Coronary artery (tissue), 2 donors: ENCODE measurements around the gene FKBP5.

ENCODE experiments used
- DNase-seq: peaks from one replicate; pipeline ENCODE4 v3.0.0-alpha.2; 2017; ENCODE audit warnings: low spot score
- H3K27ac ChIP-seq, 2 donors: fragments of 200-600 bp; sonication (generic); one replicate each; pipeline ENCODE4 v1.5.1; 2016 to 2019
- H3K4me3 ChIP-seq: fragments of 200-600 bp; sonication (generic); 2 replicates; pipeline ENCODE4 v1.5.1; 2016; ENCODE audit warnings: mild to moderate bottlenecking, moderate library complexity
- TF ChIP-seq, protein P1 (sequence below): fragments of 200-600 bp; sonication (generic); IDR thresholded peaks from one replicate; pipeline ENCODE4 v1.5.1; 2019; ENCODE audit warnings: antibody characterized with exemption

The FKBP5 gene

DNA sequence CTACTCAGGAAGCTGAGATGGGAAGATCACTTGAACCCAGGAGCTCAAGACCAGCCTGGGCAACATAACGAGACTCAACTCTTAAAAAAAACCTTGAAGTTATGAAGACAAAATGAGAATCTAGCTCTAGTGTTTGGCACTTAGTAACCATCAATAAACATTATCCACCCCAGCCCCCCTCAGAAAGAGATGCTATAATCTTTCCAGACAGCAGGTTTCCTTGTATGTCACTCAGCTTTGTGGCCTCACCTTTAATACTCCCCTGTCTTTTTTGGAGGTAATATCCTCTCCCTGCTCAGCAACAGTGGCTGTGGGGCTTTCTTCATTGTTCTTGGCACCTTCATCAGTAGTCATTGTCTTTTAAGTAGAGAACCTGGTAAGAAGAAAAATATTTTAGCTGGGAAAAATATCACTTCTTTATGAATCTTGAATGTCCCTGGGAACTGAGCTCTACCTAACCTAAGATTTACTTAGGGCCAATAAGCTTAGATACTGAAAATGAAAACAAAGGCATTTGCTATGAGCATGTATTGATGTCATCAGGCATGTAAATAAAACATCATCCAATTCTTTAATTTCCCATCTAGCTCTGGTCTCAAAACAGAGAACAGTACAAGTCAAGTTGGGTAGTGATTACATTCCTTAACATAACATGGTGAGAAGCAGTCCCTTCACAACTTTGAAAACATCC lies 46.1 kb downstream of the FKBP5 start:
- TF ChIP-seq, protein P1, sequence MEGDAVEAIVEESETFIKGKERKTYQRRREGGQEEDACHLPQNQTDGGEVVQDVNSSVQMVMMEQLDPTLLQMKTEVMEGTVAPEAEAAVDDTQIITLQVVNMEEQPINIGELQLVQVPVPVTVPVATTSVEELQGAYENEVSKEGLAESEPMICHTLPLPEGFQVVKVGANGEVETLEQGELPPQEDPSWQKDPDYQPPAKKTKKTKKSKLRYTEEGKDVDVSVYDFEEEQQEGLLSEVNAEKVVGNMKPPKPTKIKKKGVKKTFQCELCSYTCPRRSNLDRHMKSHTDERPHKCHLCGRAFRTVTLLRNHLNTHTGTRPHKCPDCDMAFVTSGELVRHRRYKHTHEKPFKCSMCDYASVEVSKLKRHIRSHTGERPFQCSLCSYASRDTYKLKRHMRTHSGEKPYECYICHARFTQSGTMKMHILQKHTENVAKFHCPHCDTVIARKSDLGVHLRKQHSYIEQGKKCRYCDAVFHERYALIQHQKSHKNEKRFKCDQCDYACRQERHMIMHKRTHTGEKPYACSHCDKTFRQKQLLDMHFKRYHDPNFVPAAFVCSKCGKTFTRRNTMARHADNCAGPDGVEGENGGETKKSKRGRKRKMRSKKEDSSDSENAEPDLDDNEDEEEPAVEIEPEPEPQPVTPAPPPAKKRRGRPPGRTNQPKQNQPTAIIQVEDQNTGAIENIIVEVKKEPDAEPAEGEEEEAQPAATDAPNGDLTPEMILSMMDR, result no peak
- Histone ChIP-seq H3K4me3 (no peak overlapping the region), H3K27ac (no peak overlapping the region)
- DNase-seq, result no peak

DNA sequence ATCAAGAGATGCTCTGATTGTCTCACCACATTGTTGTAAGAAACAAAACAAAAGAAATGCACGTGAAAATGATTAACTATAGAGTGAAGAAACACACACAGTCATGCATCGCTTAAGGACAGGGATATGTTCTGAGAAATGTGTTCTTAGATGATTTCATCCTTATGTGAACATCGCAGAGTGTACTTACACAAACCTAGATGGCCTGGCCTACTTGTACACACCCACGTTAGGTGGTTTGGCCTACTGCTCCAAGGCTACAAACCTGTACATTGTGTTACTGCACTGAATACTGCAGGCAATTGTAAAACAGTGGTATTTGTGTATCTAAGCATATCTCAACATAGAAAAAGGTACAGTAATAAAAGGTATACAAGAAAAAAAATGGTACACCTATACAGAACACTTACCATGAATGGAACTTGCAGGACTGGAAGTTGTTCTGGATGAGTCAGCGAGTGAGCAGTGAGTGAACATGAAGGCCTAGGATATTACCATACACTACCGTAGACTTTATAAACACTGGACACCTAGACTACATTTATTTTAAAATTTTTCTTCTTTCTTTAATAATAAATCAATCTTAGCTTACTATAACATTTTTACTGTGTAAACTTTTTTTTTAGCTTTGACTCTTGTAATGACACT lies 48.6 kb downstream of the FKBP5 start:
- TF ChIP-seq, protein P1, result no peak
- H3K4me3 ChIP-seq, result no peak overlapping the region
- no peak overlapping the region for H3K27ac ChIP-seq
- DNase-seq, result no peak

DNA sequence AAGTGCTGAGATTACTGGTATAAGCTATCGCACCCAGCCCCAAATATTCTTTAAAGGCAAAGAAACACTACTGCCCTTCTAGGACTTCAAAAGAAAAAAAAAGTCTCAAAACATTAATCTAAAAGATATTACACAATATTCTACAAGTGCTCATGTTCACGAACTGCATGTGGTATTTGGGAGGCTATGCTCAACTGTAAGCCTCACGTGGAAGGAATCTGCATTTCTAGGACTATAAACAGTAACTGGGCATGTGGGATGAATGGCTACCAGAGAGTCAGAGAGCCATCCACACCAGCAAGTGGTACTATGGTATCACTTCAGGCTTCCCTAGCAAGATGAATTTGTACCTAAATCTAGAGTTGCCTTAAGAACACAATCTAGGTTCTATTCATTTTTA lies 50.0 kb downstream of the FKBP5 start:
- DNase-seq, result no peak
- TF ChIP-seq, protein P1, result no peak
- H3K4me3 ChIP-seq, result no peak overlapping the region
- H3K27ac ChIP-seq, result no peak overlapping the region

DNA sequence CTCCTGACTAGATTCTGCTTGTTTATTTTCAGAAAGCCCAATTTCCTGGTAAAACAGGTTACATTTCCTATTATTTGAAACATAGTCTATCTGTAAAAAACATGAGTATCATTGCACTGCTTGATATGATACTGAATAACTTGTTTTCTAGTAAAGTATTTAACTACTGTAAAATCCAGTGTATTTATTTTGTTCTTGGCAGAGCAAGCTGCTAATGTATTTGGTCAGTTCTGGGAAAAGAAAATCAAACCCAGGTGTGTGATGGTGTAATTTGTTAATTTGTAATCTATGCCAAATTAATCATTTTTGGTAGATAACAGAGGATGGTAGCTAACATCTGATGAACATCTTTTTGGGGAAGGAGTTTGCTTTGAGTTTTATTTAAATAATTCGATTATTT lies 50.8 kb downstream of the FKBP5 start:
- no peak overlapping the region for H3K4me3 ChIP-seq
- TF ChIP-seq, protein P1, result no peak
- DNase-seq, result no peak
- H3K27ac ChIP-seq, result no peak overlapping the region

DNA sequence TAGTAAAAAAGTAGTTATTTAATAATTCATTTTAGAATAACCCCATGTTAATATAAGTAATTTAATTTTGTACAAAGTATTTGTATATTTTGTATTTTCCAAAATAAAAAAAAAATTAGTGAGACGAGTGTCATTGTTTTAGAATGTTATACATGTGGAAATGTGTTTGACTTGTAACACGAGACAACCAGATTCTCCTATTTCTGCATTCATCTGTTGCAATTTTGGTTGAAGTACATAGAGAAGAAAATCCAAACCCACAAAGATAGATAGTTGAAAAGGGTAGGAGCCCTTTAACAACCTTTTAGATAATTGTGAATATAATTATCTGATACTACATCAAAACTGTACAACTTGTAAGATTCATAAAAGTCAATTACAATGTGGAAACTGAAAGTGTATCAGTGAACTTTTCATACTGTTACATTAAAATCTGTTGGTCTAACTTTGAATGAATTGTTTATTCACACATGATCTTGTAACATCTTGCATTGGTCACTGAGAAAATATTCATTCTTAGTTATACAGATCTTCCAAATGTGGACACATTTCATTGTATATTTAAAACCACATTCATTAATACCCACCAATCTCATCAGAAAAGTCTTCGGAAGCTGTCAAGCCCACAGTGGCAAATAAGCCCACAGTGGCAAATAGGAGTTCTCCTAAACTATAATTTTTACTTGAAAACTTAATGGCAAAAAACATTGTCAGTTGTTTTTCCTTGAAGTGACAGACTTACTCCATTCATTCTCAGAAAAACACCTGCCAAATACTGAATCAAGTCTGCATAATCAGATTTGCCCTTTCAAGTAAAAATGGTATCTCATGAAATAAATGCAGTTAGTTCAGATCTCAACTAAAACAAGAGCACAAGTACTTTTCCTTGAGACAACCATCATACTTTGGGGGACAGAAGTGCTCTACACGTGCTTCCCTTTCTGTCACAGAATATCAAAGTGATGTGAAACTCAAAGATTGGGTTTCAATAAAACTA lies 52.8 kb downstream of the FKBP5 start:
- no peak for DNase-seq
- H3K27ac ChIP-seq, result no peak overlapping the region
- TF ChIP-seq, protein P1, result no peak
- no peak overlapping the region for H3K4me3 ChIP-seq

DNA sequence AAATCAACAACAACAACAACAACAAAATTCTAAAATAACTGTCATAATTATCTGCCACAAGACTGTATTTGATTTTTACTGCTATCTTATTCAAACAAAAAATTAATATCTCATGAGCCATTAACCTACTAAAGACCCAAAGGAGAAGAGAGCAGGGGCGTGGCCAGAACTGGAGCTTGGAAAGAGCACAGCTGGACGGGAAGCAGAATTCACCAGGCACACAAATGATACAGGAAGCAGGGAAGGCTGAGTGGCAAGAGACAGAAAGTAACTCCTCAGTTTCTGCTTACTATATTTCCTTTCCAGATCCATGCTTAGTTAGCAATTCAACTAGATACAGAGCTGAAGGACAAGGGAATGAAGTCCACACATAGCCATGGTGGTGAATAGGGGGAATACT lies 54.4 kb downstream of the FKBP5 start:
- Histone ChIP-seq H3K4me3 (no peak overlapping the region), H3K27ac (peak overlapping the region in 1 of 2 donors; percentile 17)
- DNase-seq, result no peak
- TF ChIP-seq, protein P1, result no peak
